Gastroesophageal sphincter (tissue), 4 donors: ENCODE measurements around the gene ATP5MC3. TPM values are rescaled to one million over a fixed set of nuclear protein-coding genes. Genes with fewer than 3 reads are reported as not detected.

ENCODE experiments used
- ATAC-seq: fragments of 150-250 bp; one replicate; pipeline ENCODE4 v1.9.1; 2016; ENCODE audit warnings: mild to moderate bottlenecking, moderate library complexity
- H3K27ac ChIP-seq, 4 donors: fragments of 200-600 bp; sonication (generic) in 3 of 4; 1 replicate in 3 of 4; 2 replicates in 1 of 4; pipeline ENCODE4 v1.5.1; 2016 to 2019
- H3K27me3 ChIP-seq: fragments of 200-600 bp; sonication (generic); one replicate; pipeline ENCODE4 v1.5.1; 2019
- H3K36me3 ChIP-seq, 2 donors: fragments of 200-600 bp; sonication (generic); one replicate each; pipeline ENCODE4 v1.5.1; 2019; ENCODE audit warnings: control low read depth in 1 of 2
- H3K4me1 ChIP-seq, 3 donors: fragments of 200-600 bp; sonication (generic); 1 replicate in 2 of 3; 2 replicates in 1 of 3; pipeline ENCODE4 v1.5.1; 2016 to 2019; ENCODE audit warnings: control low read depth in 2 of 3
- H3K4me3 ChIP-seq, 2 donors: fragments of 200-600 bp; sonication (generic); one replicate each; pipeline ENCODE4 v1.5.1; 2019; ENCODE audit warnings: mild to moderate bottlenecking in 1 of 2, moderate library complexity in 1 of 2
- H3K9me3 ChIP-seq, 3 donors: fragments of 200-600 bp; sonication (generic); one replicate each; pipeline ENCODE4 v1.5.1; 2017 to 2019; ENCODE audit warnings: control low read depth in 2 of 3
- EP300 ChIP-seq: sonication (generic); formaldehyde crosslinking; IDR thresholded peaks from one replicate; pipeline ENCODE4 v1.6.1; 2017; ENCODE audit warnings: antibody characterized with exemption, mild to moderate bottlenecking
- POLR2A ChIP-seq, 2 donors: fragments of 450-650 bp; IDR thresholded peaks; one replicate each; pipeline ENCODE4 v1.6.1; 2017; ENCODE audit warnings: antibody characterized with exemption in 2 of 2, mild to moderate bottlenecking in 2 of 2, moderate library complexity in 1 of 2
- POLR2AphosphoS5 ChIP-seq: sonication (generic); formaldehyde crosslinking; IDR thresholded peaks from one replicate; pipeline ENCODE4 v1.6.1; 2017; ENCODE audit warnings: antibody characterized with exemption
- WGBS, 2 donors: methylation state at CpG; one replicate each; pipeline ENCODE4 v1.1.5; 2018; ENCODE audit warnings: low coverage in 1 of 2; 5-methylcytosine and 5-hydroxymethylcytosine counted together
- total RNA-seq, 4 donors: library from RNA; depleted of rRNA; stranded (reverse); fragments of >200 nt; gene quantifications; one replicate each; pipeline ENCODE4 v1.1.0, GENCODE V29; 2016
- TF ChIP-seq, protein P1 (sequence below), 4 experiments: fragments of 200-600 bp in 2 of 4; fragments of 450-650 bp in 2 of 4; sonication (generic) in 1 of 4; IDR thresholded peaks; one replicate each; pipeline ENCODE4 v1.5.1; 2017 to 2019; ENCODE audit warnings: antibody characterized with exemption in 4 of 4, mild to moderate bottlenecking in 2 of 4, moderate library complexity in 2 of 4

The ATP5MC3 gene
- total RNA-seq, 4 donors from 2014 or later = 116 to 191 (median 146) TPM

DNA sequence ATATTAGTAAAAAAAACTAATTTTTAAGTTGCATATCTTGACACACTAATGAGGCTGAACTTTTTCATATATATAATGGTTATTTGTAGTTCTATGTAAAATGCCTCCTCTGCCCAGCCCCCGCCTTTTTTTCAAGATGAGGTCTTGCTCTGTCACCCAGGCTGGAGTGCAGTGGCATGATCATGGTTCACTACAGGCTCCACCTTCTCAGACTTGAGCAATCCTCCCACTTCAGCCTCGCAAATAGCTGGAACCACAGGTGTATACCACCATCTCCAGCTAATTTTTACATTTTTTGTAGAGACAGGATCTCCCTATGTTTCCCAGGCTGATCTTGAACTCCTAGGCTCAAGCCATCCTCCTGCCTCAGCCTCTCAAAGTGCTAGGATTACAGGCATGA lies 37.8 kb downstream of the ATP5MC3 start:
- no peaks in the 10 kb centered on the region for H3K9me3 ChIP-seq
- peaks cover 0 to 42% (median 0%) of the 10 kb centered on the region in 3 donors for H3K4me1 ChIP-seq
- TF ChIP-seq EP300 = no peak
- TF ChIP-seq POLR2A (IDR thresholded peaks at IDR 0.05) = no peak
- no peak for TF ChIP-seq POLR2AphosphoS5
- TF ChIP-seq, protein P1, sequence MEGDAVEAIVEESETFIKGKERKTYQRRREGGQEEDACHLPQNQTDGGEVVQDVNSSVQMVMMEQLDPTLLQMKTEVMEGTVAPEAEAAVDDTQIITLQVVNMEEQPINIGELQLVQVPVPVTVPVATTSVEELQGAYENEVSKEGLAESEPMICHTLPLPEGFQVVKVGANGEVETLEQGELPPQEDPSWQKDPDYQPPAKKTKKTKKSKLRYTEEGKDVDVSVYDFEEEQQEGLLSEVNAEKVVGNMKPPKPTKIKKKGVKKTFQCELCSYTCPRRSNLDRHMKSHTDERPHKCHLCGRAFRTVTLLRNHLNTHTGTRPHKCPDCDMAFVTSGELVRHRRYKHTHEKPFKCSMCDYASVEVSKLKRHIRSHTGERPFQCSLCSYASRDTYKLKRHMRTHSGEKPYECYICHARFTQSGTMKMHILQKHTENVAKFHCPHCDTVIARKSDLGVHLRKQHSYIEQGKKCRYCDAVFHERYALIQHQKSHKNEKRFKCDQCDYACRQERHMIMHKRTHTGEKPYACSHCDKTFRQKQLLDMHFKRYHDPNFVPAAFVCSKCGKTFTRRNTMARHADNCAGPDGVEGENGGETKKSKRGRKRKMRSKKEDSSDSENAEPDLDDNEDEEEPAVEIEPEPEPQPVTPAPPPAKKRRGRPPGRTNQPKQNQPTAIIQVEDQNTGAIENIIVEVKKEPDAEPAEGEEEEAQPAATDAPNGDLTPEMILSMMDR (IDR thresholded peaks at IDR 0.05) = no peak
- H3K27ac ChIP-seq = no peak overlapping the region
- WGBS, 2 donors = 91 to 94% methylated on average over 2 of the region's 2 CpGs
- ATAC-seq = no peak
- peaks cover 0 to 6% of the 10 kb centered on the region in 2 donors for H3K36me3 ChIP-seq
- H3K4me3 ChIP-seq = no peak overlapping the region
- H3K27me3 ChIP-seq = no peaks in the 10 kb centered on the region

DNA sequence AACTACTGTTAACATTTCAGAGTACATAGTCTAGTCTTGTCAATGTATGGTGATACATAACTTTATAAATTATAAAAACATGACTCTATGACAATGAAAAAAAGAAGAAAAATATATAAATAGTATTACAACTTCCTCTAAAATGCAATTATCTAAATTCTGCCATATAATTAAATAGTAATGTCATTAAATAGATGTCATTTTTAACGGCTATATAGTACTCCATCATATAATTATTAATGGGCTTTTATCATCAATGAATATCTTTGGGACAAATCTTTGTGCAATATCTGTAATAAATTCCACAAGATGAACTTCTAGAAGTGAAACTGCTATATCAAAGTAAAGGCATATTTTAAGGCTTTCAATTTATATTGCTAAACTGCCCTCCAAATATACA lies 38.3 kb downstream of the ATP5MC3 start:
- Histone ChIP-seq H3K27ac (no peak overlapping the region), H3K4me3 (no peak overlapping the region), H3K36me3 (peaks cover 0 to 6% of the 10 kb centered on the region in 2 donors), H3K27me3 (no peaks in the 10 kb centered on the region), H3K4me1 (peaks cover 0 to 39% (median 0%) of the 10 kb centered on the region in 3 donors), H3K9me3 (no peaks in the 10 kb centered on the region)
- TF ChIP-seq EP300 (no peak), POLR2A (IDR thresholded peaks at IDR 0.05) (no peak), POLR2AphosphoS5 (no peak)
- TF ChIP-seq, protein P1 (IDR thresholded peaks at IDR 0.05) = no peak
- 94 to 100% methylated on average over 1 of the region's 1 CpG for WGBS, 2 donors
- no peak for ATAC-seq

DNA sequence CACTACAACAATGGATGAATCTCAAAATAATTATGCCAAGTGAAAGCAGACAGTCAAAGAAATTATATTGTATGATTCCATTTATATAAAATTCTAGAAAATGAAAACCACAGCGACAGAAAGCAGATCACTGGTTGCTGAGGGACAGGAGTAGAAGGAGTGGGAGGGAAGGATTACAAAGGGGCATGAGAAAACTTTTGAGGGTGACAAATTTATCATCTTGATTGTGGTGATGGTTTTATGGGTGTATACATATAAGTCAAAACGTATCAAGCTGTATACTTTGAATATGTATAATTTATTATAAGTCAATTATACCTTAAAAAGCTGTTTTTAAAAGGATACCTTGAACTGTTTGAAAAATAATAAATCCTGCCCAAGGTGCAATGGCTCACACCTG lies 41.2 kb downstream of the ATP5MC3 start:
- H3K27me3 ChIP-seq = no peaks in the 10 kb centered on the region
- no peak overlapping the region for H3K27ac ChIP-seq
- TF ChIP-seq EP300 (no peak), POLR2A (IDR thresholded peaks at IDR 0.05) (no peak)
- H3K4me3 ChIP-seq = no peak overlapping the region
- H3K9me3 ChIP-seq = no peaks in the 10 kb centered on the region
- peaks cover 0 to 28% (median 0%) of the 10 kb centered on the region in 3 donors for H3K4me1 ChIP-seq
- no peak for ATAC-seq
- H3K36me3 ChIP-seq = peaks cover 0 to 6% of the 10 kb centered on the region in 2 donors
- WGBS, 2 donors = 37 to 56% methylated on average over 2 of the region's 2 CpGs

DNA sequence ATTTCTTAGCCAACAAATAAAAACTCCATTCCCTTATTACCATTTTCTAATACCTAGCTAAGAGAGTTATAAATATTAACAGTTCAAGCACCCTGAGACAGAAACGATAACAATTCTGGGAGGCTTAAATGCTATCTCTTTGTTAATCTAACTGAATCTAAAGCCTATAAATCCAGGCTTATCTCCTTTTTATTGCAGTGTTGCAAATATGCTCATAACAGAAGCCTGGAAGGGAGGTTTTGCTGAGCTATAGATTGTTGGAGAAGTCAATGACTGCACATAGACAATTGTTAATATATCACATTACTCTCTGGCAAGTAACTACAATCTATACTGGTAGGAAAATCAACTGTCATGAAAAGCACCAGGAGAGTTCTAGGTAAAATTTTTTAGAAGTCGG lies 43.7 kb downstream of the ATP5MC3 start:
- ATAC-seq = no peak
- Histone ChIP-seq H3K27ac (no peak overlapping the region), H3K9me3 (no peaks in the 10 kb centered on the region), H3K4me3 (no peak overlapping the region), H3K27me3 (no peaks in the 10 kb centered on the region), H3K36me3 (peaks cover 0 to 15% of the 10 kb centered on the region in 2 donors), H3K4me1 (peaks cover 0 to 26% (median 0%) of the 10 kb centered on the region in 3 donors)
- no peak for TF ChIP-seq POLR2A (IDR thresholded peaks at IDR 0.05)
- WGBS, 2 donors = 85 to 93% methylated on average over 2 of the region's 2 CpGs

DNA sequence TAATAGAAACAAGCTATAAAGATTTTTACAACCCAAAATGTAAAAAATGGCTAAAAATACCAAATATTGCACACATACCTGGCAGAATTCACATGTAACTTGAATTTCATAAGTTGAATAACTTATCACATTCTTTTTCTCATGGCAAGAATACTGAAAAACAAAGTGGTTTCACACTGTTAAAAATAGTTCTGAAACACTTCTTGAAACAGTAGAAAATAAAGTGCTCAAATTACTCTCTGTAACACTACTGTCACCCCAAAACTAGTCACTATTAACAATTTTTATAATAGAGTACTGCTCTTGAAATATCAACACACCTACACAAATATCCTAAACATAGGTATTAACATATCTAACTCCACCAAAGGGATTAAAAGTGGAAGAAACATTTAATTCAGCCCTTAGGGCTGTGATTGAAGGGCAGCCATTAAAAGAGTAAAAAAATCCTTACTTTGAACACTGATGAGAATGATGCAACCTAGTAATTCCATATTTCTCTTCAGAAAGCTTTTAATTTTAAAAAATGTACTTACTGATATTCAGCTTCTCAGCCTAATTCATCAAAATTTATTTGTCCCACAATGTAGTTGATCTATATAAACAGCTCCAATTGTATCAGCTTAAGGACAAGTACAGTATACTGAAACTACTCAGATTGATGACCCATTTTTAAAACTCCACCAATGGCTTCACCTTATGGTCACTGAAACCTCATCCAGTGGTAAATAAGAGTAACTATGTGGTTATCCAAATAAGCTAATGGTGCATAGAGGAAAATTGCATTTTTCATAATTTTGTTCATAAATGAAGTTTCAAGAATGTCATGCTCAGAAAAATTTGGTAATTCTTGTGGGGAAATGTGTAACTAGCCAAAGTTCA lies 44.9 kb downstream of the ATP5MC3 start:
- Histone ChIP-seq H3K27ac (no peak overlapping the region), H3K4me1 (peaks cover 0 to 30% (median 0%) of the 10 kb centered on the region in 3 donors), H3K4me3 (no peak overlapping the region), H3K9me3 (no peaks in the 10 kb centered on the region), H3K27me3 (no peaks in the 10 kb centered on the region), H3K36me3 (peaks cover 0 to 16% of the 10 kb centered on the region in 2 donors)
- ATAC-seq = no peak
- TF ChIP-seq EP300 (no peak), POLR2AphosphoS5 (no peak), POLR2A (IDR thresholded peaks at IDR 0.05) (no peak)
- TF ChIP-seq, protein P1 (IDR thresholded peaks at IDR 0.05) = no peak

DNA sequence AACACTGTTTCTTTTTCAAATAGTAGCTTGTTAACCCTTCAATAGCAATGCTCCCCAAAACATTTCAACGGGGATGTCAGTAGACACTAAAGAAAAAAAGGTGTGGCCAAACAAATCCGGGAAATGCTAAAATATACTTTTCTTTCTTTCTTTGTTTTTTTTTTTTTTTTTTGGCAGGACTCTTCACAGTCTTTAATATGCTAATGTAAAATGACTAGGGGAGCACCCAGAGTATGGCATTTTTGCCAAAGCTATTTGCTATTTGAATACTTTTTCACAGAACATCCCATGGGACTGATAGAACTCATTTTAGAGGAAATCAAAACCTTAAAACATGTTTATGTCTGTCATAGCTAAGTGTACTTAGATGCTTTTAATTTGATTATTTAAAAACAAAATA lies 45.6 kb downstream of the ATP5MC3 start:
- TF ChIP-seq POLR2AphosphoS5 (no peak), EP300 (no peak), POLR2A (IDR thresholded peaks at IDR 0.05) (no peak)
- TF ChIP-seq, protein P1 (IDR thresholded peaks at IDR 0.05) = no peak
- H3K9me3 ChIP-seq = no peaks in the 10 kb centered on the region
- H3K36me3 ChIP-seq = peaks cover 0 to 11% of the 10 kb centered on the region in 2 donors
- H3K27ac ChIP-seq = no peak overlapping the region
- H3K4me3 ChIP-seq = no peak overlapping the region
- peaks cover 0 to 37% (median 0%) of the 10 kb centered on the region in 3 donors for H3K4me1 ChIP-seq
- ATAC-seq = no peak
- H3K27me3 ChIP-seq = no peaks in the 10 kb centered on the region
- WGBS, 2 donors = 66 to 90% methylated on average over 2 of the region's 2 CpGs
